ENCODE measurements around the gene GOLPH3L.

DNA sequence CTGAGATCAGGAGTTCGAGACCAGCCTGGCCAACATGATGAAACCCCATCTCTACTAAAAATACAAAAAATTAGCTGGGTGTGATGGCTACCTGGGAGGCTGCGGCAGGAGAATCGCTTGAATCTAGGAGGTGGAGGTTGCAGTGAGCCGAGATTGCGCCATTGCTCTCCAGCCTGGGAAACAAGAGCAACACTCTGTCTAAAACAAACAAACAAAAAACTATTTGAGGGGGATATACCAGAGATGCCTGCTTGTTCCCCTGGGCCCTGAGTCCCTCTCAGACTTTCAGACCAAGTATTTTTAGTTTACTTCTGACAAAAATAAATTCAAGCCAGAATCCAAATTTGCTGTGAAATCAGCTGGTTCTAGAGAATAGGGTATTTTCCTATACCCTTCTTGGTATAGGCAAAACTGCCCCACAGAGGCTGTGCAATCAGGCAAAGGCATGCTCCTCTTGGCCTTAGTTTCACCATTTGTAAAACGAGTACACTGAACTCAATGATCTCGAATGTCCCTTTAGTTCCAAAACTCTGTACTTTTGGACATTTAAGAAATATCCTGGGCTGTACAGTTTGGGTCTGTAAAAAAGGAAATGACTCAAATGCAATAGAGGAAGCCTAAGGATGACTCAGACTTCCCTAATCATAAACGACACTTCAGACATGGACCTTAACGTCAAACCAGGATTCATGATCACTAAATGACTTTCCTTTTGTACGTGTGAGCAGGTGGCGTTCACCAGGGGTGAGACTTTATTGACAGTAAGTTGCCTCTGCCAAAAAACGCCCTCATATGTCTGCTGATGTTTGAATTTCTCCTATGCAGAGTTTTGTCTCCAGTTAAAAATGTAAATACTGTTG lies 83.7 kb downstream of the GOLPH3L start:
- TF ChIP-seq EZH2 (IDR thresholded peaks at IDR 0.05) (no peak), EZH2phosphoT487 (IDR thresholded peaks at IDR 0.05) (no peak)
- TF ChIP-seq, protein P1, sequence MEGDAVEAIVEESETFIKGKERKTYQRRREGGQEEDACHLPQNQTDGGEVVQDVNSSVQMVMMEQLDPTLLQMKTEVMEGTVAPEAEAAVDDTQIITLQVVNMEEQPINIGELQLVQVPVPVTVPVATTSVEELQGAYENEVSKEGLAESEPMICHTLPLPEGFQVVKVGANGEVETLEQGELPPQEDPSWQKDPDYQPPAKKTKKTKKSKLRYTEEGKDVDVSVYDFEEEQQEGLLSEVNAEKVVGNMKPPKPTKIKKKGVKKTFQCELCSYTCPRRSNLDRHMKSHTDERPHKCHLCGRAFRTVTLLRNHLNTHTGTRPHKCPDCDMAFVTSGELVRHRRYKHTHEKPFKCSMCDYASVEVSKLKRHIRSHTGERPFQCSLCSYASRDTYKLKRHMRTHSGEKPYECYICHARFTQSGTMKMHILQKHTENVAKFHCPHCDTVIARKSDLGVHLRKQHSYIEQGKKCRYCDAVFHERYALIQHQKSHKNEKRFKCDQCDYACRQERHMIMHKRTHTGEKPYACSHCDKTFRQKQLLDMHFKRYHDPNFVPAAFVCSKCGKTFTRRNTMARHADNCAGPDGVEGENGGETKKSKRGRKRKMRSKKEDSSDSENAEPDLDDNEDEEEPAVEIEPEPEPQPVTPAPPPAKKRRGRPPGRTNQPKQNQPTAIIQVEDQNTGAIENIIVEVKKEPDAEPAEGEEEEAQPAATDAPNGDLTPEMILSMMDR (IDR thresholded peaks at IDR 0.05) = no peak

Measured in neural progenitor cell (in vitro differentiated cells).